PC-9 (cell line): ENCODE results near the gene STRA6. TPM values are rescaled to one million over a fixed set of nuclear protein-coding genes. Genes with fewer than 3 reads are reported as not detected.

Experiments
- BruUV-seq: library from RNA; stranded (reverse); fragments of 400-500 nt; replicated peaks from 2 replicates; lab custom pipeline; 2021; lab: Mats Ljungman, UMichigan
- CTCF ChIA-PET: fragments of 300-600 bp; sonication (Branson Sonifier 250); formaldehyde crosslinking; loops from one replicate; lab custom pipeline; 2022; ENCODE audit warnings: antibody characterized with exemption; lab: Charles Lee
- POLR2A ChIA-PET: fragments of 300-600 bp; sonication (Branson Sonifier 250); formaldehyde crosslinking; loops from one replicate; lab custom pipeline; 2022; ENCODE audit warnings: antibody characterized with exemption; ENCODE audit not compliant: unreplicated experiment; lab: Charles Lee
- DNase-seq, 2 experiments: peaks; one replicate each; pipeline versions ENCODE4 v3.0.0 to v3.0.0-alpha.2; 2015 to 2022; ENCODE audit warnings: mixed read lengths in 1 of 2
- H2AFZ ChIP-seq: fragments of 200-600 bp; sonication (generic); 2 replicates; pipeline ENCODE4 v1.8.1; 2017; ENCODE audit warnings: antibody characterized with exemption
- H3F3A ChIP-seq: fragments of 200-600 bp; sonication (generic); 2 replicates; pipeline ENCODE4 v1.8.1; 2017; ENCODE audit warnings: antibody characterized with exemption, mild to moderate bottlenecking, low read depth; ENCODE audit not compliant: insufficient read depth
- H3K27ac ChIP-seq: fragments of 200-600 bp; sonication (generic); 2 replicates; pipeline ENCODE4 v1.6.1; 2016; ENCODE audit warnings: mixed run types
- H3K27me3 ChIP-seq: fragments of 200-600 bp; sonication (generic); 2 replicates; pipeline ENCODE4 v1.6.1; 2016; ENCODE audit warnings: low read depth, mixed run types; ENCODE audit not compliant: insufficient read depth
- H3K36me3 ChIP-seq: fragments of 200-600 bp; sonication (generic); 2 replicates; pipeline ENCODE4 v1.6.1; 2016; ENCODE audit warnings: low read depth, mixed run types
- H3K4me1 ChIP-seq: fragments of 200-600 bp; sonication (generic); replicated peaks from 2 replicates; pipeline ENCODE4 v1.6.1; 2016; ENCODE audit warnings: mixed run types; ENCODE audit not compliant: insufficient read depth
- H3K4me2 ChIP-seq: fragments of 200-600 bp; sonication (generic); 2 replicates; pipeline ENCODE4 v1.6.1; 2017; ENCODE audit warnings: mixed run types
- H3K4me3 ChIP-seq: fragments of 200-600 bp; sonication (generic); 2 replicates; pipeline ENCODE4 v1.6.1; 2016; ENCODE audit warnings: mixed run types
- H3K79me2 ChIP-seq: fragments of 200-600 bp; sonication (generic); 2 replicates; pipeline ENCODE4 v1.6.1; 2017; ENCODE audit warnings: low read depth, mixed run types
- H3K9me2 ChIP-seq: fragments of 200-600 bp; sonication (generic); 2 replicates; pipeline ENCODE4 v1.8.1; 2017; ENCODE audit warnings: mild to moderate bottlenecking; ENCODE audit not compliant: insufficient read depth
- H3K9me3 ChIP-seq: fragments of 200-600 bp; sonication (generic); 2 replicates; pipeline ENCODE4 v1.8.1; 2016; ENCODE audit warnings: low read depth; ENCODE audit not compliant: insufficient read depth
- H4K20me1 ChIP-seq: fragments of 200-600 bp; sonication (generic); 2 replicates; pipeline ENCODE4 v1.8.1; 2017; ENCODE audit not compliant: insufficient read depth
- EZH2 ChIP-seq: fragments of 200-600 bp; sonication (generic); IDR thresholded peaks from 2 replicates; pipeline ENCODE4 v1.8.0; 2017; ENCODE audit warnings: antibody characterized with exemption, low read depth
- intact Hi-C: fragments of 100-400 bp; cut with micrococcal nuclease; formaldehyde crosslinking; loops from one replicate; pipeline ENCODE4 v1.10.0; 2022; ENCODE audit not compliant: unreplicated experiment
- total RNA-seq: library from RNA; stranded (reverse); gene quantifications from 2 replicates; pipeline ENCODE4 v1.2.3, GENCODE V29; 2021
- TF ChIP-seq, protein P1 (sequence below): fragments of 200-600 bp; sonication (generic); conservative IDR thresholded peaks from 2 replicates; pipeline ENCODE4 v1.6.1; 2017; ENCODE audit warnings: mixed run types, antibody characterized with exemption, mild to moderate bottlenecking, moderate library complexity

STRA6 gene
- total RNA-seq, 1 experiment from 2014 or later, result 64.9 TPM

DNA sequence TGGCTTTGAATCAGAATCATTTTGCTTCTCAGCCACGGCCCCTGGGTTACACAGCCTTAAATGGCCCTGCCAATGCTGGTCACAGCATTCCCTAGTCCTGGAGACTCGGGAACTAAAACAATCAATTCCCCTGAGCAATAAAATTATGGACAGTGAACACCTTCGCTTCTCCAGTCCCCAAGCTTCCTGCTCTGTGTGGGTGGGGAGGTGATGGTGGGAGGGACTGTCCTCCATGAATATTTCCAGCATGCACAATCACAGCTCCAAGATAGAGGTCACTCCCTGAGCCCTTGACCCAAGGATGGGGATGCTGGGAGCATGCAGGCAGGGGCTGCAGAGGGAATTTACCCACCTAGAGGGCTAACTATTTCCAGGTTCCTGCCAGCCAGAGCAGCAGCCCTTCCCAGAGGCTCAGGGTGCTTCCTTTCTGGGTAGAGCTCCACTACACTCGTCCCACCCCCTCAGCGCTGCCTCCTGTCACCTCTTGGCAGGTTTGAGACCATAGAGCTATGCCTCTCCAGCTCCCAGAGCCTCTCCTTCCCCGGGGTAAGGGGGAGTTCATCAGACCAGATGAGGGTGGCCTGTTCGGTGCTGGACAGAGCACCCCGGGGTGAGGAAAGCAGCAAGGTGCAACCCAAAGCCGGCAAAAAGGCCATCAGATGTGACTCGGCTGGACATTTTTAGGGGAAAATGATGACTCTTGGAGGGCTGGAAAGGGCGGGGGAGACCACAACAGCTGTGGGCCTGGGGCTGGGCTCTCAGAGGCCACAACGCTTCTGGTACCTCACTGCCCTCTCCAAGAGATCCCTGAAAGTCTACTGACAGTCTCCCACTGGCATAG lies 19.0 kb upstream of the STRA6 start:
- intact Hi-C loops, result no loop called here
- Histone ChIP-seq H3K79me2 (no peaks in the 10 kb centered on the region), H3K9me3 (no peaks in the 10 kb centered on the region), H3K4me2 (no peak overlapping the region), H3K4me1 (peaks cover 26% of the 10 kb centered on the region), H2AFZ (no peak overlapping the region), H4K20me1 (no peaks in the 10 kb centered on the region), H3K4me3 (no peak overlapping the region), H3F3A (peaks cover 9% of the 10 kb centered on the region; the same call in 1 of the 2 replicates), H3K27me3 (no peaks in the 10 kb centered on the region), H3K27ac (no peak overlapping the region), H3K36me3 (no peaks in the 10 kb centered on the region), H3K9me2 (no peaks in the 10 kb centered on the region)
- ChIA-PET CTCF (no interaction called here), POLR2A (interaction anchor here (1.0 kb wide), 1 partner anchor 30 kb away, joined by 8 read pairs; no protein-coding TSS in a partner anchor)
- no peak for DNase-seq
- TF ChIP-seq, protein P1, sequence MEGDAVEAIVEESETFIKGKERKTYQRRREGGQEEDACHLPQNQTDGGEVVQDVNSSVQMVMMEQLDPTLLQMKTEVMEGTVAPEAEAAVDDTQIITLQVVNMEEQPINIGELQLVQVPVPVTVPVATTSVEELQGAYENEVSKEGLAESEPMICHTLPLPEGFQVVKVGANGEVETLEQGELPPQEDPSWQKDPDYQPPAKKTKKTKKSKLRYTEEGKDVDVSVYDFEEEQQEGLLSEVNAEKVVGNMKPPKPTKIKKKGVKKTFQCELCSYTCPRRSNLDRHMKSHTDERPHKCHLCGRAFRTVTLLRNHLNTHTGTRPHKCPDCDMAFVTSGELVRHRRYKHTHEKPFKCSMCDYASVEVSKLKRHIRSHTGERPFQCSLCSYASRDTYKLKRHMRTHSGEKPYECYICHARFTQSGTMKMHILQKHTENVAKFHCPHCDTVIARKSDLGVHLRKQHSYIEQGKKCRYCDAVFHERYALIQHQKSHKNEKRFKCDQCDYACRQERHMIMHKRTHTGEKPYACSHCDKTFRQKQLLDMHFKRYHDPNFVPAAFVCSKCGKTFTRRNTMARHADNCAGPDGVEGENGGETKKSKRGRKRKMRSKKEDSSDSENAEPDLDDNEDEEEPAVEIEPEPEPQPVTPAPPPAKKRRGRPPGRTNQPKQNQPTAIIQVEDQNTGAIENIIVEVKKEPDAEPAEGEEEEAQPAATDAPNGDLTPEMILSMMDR, result no peak
- no peak for TF ChIP-seq EZH2
- no TSS peak for BruUV-seq

DNA sequence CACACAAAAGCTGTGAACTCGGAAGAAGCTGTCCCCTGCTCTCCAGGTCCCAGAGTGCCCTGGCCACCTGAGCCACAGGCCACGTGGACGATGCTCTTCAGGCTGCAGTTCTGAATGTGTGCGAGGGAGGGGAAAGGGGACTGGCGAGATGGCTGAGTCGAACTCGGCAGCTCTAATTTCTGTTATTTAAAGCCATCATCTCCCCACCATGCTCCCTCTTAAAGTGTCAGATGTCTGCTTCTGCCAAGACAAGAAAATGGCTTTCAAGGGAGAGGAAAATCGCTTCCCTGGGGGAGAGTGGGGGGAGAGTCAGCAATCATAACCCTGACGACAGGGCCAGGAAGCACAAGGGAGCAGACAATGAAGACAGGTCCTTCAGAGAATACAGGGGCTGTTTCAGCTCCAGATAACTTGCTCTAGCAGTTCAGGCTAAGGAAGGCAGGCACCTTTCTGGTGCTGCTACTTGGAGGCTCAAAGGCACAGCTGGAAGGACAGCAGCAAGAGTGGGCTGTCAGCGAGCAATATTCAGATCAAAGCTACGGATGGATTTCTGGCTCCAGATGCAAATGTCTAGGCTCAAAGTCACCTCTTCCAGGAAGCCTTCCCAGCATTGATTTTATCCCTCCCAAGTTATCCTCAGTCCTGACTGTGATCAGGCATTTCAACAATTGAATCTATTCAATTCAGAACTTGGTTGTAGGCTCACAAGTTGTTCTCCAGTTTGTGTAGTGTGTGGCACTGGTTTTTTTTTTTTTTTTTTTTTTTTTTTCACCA lies 18.1 kb upstream of the STRA6 start:
- H3K4me2 ChIP-seq, result no peak overlapping the region
- BruUV-seq, result no TSS peak
- no peaks in the 10 kb centered on the region for H3K36me3 ChIP-seq
- no peaks in the 10 kb centered on the region for H3K9me2 ChIP-seq
- no peaks in the 10 kb centered on the region for H4K20me1 ChIP-seq
- ChIA-PET POLR2A (interaction anchor here (1.0 kb wide), 1 partner anchor 31 kb away, joined by 8 read pairs; no protein-coding TSS in a partner anchor), CTCF (no interaction called here)
- H3K27ac ChIP-seq, result no peak overlapping the region
- no peak overlapping the region for H3K4me3 ChIP-seq
- H3K79me2 ChIP-seq, result no peaks in the 10 kb centered on the region
- TF ChIP-seq EZH2, result no peak
- intact Hi-C loops, result no loop called here
- no peak overlapping the region for H2AFZ ChIP-seq
- H3K4me1 ChIP-seq, result peaks cover 36% of the 10 kb centered on the region
- H3K9me3 ChIP-seq, result no peaks in the 10 kb centered on the region
- H3K27me3 ChIP-seq, result no peaks in the 10 kb centered on the region
- H3F3A ChIP-seq, result peaks cover 15% of the 10 kb centered on the region
- no peak for DNase-seq

DNA sequence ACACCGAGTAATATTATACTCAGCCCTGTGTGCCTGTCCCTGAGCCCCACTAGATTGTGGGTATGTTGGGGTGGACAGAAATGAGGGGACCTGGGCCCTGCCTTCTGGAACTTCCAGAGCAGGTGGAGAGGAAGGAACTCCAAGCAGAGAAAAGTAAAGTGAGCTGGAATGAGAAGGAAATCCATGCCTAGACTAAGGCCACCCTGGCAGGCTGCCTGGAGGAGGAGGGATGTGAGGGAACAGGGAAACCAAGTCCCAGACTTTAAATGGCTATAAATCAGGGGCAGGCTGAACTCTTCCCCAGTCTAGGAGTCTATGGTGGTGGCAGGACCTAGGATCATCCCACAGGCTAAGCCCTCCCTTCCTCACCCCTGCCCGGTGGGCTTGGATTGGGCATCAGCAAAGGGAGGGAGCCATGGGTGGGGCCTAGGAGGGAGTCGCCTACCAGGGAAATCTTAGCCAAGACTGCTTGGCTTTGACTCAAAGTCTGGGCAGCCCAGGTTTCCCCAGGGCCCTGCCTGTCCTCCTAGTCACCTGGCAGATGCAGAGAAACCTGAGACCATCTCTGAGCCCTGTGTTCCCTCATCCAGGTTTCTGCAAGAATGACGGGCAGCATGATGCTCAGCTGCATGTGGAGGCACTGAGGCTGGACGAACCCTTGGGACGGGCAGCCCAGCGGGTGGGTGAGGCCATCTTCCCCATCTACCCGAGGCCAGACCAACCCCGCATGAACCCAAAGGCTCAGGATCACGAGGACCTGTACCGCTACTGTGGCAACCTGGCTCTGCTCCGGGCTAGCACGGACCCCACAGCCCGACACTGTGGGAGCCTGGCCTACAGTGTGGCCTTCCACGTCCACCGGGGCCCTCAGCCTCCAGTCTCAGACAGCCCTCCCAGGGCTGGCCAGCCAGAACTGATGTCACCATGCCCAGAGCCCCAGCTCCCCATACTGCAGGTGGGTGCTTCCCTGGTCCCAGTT lies 15.6 kb upstream of the STRA6 start:
- H4K20me1 ChIP-seq, result no peaks in the 10 kb centered on the region
- TF ChIP-seq EZH2, result no peak
- TF ChIP-seq, protein P1, result no peak
- CTCF ChIA-PET, result no interaction called here
- DNase-seq, result peak; percentile 57 to 65
- no peaks in the 10 kb centered on the region for H3K36me3 ChIP-seq
- intact Hi-C loops, result no loop called here
- H3K4me1 ChIP-seq, result peaks cover 51% of the 10 kb centered on the region
- POLR2A ChIA-PET, result no interaction called here
- H3K4me3 ChIP-seq, result no peak overlapping the region
- H3K79me2 ChIP-seq, result no peaks in the 10 kb centered on the region
- no peak overlapping the region for H3K27ac ChIP-seq
- peak overlapping the region; percentile 48 for H3K4me2 ChIP-seq
- peaks cover 36% of the 10 kb centered on the region for H3F3A ChIP-seq
- no peaks in the 10 kb centered on the region for H3K9me2 ChIP-seq
- no peaks in the 10 kb centered on the region for H3K27me3 ChIP-seq
- no peaks in the 10 kb centered on the region for H3K9me3 ChIP-seq
- no TSS peak for BruUV-seq
- no peak overlapping the region for H2AFZ ChIP-seq
